WTC11 (cell line): ENCODE measurements around the gene WDR72.

Experiments
- CTCF ChIP-seq: fragments of 200-600 bp; IDR thresholded peaks from 2 replicates; pipeline ENCODE4 v1.8.0; 2022; ENCODE audit warnings: antibody characterized with exemption
- TF ChIP-seq, protein P1 (sequence below): sonication (generic); formaldehyde crosslinking; IDR thresholded peaks from 2 replicates; pipeline ENCODE4 v1.8.1; 2023; ENCODE audit warnings: mild to moderate bottlenecking, missing genetic modification reagents, moderate library complexity
- TF ChIP-seq, protein P2 (sequence below): fragments of 250-450 bp; sonication (Bioruptor Pico); IDR thresholded peaks from 2 replicates; pipeline ENCODE4 v1.9.0; 2021; ENCODE audit warnings: moderate library complexity, mild to moderate bottlenecking, inconsistent platforms, borderline replicate concordance

- TF ChIP-seq, protein P1, sequence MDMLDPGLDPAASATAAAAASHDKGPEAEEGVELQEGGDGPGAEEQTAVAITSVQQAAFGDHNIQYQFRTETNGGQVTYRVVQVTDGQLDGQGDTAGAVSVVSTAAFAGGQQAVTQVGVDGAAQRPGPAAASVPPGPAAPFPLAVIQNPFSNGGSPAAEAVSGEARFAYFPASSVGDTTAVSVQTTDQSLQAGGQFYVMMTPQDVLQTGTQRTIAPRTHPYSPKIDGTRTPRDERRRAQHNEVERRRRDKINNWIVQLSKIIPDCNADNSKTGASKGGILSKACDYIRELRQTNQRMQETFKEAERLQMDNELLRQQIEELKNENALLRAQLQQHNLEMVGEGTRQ (CRISPR knock-in tag) = no peak
- no peak for TF ChIP-seq CTCF
- TF ChIP-seq, protein P2, sequence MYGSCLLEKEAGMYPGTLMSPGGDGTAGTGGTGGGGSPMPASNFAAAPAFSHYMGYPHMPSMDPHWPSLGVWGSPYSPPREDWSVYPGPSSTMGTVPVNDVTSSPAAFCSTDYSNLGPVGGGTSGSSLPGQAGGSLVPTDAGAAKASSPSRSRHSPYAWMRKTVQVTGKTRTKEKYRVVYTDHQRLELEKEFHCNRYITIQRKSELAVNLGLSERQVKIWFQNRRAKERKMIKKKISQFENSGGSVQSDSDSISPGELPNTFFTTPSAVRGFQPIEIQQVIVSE = no peak
Measured at GRCh38 chr15:53559364-53560277, 199.8 kb downstream of the WDR72 start.
